Measurements from ENCODE around the gene CAMK2B. TPM values are rescaled to one million over a fixed set of nuclear protein-coding genes. Genes with fewer than 3 reads are reported as not detected.

CAMK2B gene
- total and polyA plus RNA-seq, 12 donors, result 30.8 to 152 (median 113) TPM

- TF ChIP-seq, protein P1, sequence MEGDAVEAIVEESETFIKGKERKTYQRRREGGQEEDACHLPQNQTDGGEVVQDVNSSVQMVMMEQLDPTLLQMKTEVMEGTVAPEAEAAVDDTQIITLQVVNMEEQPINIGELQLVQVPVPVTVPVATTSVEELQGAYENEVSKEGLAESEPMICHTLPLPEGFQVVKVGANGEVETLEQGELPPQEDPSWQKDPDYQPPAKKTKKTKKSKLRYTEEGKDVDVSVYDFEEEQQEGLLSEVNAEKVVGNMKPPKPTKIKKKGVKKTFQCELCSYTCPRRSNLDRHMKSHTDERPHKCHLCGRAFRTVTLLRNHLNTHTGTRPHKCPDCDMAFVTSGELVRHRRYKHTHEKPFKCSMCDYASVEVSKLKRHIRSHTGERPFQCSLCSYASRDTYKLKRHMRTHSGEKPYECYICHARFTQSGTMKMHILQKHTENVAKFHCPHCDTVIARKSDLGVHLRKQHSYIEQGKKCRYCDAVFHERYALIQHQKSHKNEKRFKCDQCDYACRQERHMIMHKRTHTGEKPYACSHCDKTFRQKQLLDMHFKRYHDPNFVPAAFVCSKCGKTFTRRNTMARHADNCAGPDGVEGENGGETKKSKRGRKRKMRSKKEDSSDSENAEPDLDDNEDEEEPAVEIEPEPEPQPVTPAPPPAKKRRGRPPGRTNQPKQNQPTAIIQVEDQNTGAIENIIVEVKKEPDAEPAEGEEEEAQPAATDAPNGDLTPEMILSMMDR (IDR thresholded peaks at IDR 0.05), result no peak
These were observed 106.8 kb downstream of the CAMK2B start for GRCh38 chr7:44218418-44219201.

DNA sequence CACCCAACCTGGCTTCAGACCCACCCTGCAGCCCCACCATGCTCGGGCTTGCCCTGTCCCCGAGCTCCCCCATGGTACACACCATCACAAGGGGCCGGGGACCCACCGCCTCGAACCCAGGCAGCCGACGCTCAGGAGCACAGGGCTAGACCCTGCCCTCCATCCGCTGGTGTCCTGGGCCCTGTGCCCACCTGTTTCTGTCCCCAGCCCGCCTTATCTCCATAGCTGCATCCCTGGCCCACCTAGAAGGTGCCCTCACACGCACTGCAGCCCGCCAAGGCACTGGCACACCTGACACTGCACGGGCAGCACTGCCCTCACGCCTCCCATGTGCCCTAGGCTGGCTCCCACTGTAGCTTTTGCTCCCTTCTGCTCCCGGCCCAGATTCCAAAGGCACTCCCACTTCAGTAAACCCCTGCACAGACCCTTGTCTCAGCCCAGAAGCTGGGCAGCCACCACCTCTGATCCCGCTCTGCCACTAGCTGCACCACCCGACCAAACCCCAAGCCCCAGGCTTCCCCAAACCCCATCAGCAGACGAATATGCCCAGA is 107.5 kb downstream of the CAMK2B start:
- Histone ChIP-seq H3K4me1 (peaks cover 0 to 5% (median 0%) of the 10 kb centered on the region in 9 donors), H3K27me3 (no peaks in the 10 kb centered on the region), H3K36me3 (peaks cover 0 to 16% (median 4%) of the 10 kb centered on the region in 9 donors), H3K9me3 (no peaks in the 10 kb centered on the region), H3K27ac (no peak overlapping the region), H3K4me3 (no peak overlapping the region)
- intact Hi-C loops (cut with DNase I), result no loop called here
- ATAC-seq (no peak), DNase-seq (peak in 1 of 2 donors; percentile 9)
- WGBS, 2 donors, result 81 to 83% methylated on average over 17 of the region's 17 CpGs
- TF ChIP-seq, protein P1 (IDR thresholded peaks at IDR 0.05), result no peak

More at GRCh38 chr7:44218418-44219201, 106.8 kb downstream of the CAMK2B start:
- Histone ChIP-seq H3K36me3 (peaks cover 0 to 9% (median 0%) of the 10 kb centered on the region in 9 donors), H3K4me3 (no peak overlapping the region), H3K27ac (no peak overlapping the region), H3K9me3 (no peaks in the 10 kb centered on the region), H3K4me1 (peaks cover 0 to 5% (median 0%) of the 10 kb centered on the region in 9 donors), H3K27me3 (no peaks in the 10 kb centered on the region)
- 77 to 81% methylated on average over 26 of the region's 26 CpGs for WGBS, 2 donors
- DNase-seq (peak in 1 of 2 donors; percentile 5), ATAC-seq (no peak)
- intact Hi-C loops (cut with DNase I), result no loop called here

DNA sequence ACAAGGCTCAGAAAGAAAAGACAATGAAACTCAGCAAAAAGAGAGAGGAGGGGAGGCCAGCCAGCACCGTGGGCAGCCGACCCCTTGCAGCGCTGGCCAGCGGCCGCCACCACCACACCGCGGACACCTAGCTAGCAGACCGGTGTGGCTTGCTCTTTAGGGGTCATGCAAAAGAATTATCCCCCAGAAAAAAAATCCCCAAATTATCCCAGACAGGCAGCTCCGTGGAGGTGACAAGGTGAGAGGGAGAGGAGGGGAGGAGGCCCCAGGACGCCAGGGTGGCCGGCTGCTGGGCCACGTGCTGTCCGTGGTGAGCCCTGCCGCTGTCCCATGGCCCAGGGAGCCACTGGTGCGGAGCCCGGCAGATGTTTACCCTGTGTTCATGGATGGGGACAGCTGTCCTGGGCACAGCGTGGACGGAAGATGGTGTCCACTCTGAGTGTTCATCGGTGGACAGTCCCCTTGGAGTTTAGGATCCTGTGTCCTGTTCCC is 108.1 kb downstream of the CAMK2B start:
- no peak overlapping the region for H3K4me3 ChIP-seq
- ATAC-seq (no peak), DNase-seq (no peak)
- WGBS, 2 donors, result 82 to 85% methylated on average over 19 of the region's 19 CpGs
- intact Hi-C loops (cut with DNase I), result no loop called here
- no peak overlapping the region for H3K27ac ChIP-seq
- H3K9me3 ChIP-seq, result no peaks in the 10 kb centered on the region
- H3K27me3 ChIP-seq, result no peaks in the 10 kb centered on the region
- H3K4me1 ChIP-seq, result peaks cover 0 to 5% (median 0%) of the 10 kb centered on the region in 9 donors
- peaks cover 0 to 22% (median 4%) of the 10 kb centered on the region in 9 donors for H3K36me3 ChIP-seq
- TF ChIP-seq, protein P1 (IDR thresholded peaks at IDR 0.05), result no peak

GRCh38 chr7:44216521-44217222 is 108.7 kb downstream of the CAMK2B start:
- DNase-seq (peak in 1 of 2 donors; percentile 6), ATAC-seq (no peak)
- WGBS, 2 donors, result 76% methylated on average over 13 of the region's 13 CpGs
- no peak overlapping the region for H3K4me3 ChIP-seq
- H3K4me1 ChIP-seq, result peaks cover 0 to 5% (median 0%) of the 10 kb centered on the region in 9 donors
- H3K27me3 ChIP-seq, result no peaks in the 10 kb centered on the region
- TF ChIP-seq, protein P1 (IDR thresholded peaks at IDR 0.05), result no peak
- H3K36me3 ChIP-seq, result peaks cover 0 to 28% (median 5%) of the 10 kb centered on the region in 9 donors
- intact Hi-C loops (cut with DNase I), result no loop called here
- no peak overlapping the region for H3K27ac ChIP-seq
- no peaks in the 10 kb centered on the region for H3K9me3 ChIP-seq

Measured in heart right ventricle (tissue), 16 donors.